HG03442 (cell line): ENCODE data around the gene TPBGL.

Experiments used
- ATAC-seq: cut with Tn5 transposase; IDR thresholded peaks from one replicate; pipeline ENCODE4 v1.9.1; 2021; ENCODE audit warnings: mild to moderate bottlenecking, moderate library complexity; ENCODE audit not compliant: unreplicated experiment

The TPBGL gene

GRCh38 chr11:75245356-75246005 is 4.9 kb downstream of the TPBGL start:
- no peak for ATAC-seq

DNA sequence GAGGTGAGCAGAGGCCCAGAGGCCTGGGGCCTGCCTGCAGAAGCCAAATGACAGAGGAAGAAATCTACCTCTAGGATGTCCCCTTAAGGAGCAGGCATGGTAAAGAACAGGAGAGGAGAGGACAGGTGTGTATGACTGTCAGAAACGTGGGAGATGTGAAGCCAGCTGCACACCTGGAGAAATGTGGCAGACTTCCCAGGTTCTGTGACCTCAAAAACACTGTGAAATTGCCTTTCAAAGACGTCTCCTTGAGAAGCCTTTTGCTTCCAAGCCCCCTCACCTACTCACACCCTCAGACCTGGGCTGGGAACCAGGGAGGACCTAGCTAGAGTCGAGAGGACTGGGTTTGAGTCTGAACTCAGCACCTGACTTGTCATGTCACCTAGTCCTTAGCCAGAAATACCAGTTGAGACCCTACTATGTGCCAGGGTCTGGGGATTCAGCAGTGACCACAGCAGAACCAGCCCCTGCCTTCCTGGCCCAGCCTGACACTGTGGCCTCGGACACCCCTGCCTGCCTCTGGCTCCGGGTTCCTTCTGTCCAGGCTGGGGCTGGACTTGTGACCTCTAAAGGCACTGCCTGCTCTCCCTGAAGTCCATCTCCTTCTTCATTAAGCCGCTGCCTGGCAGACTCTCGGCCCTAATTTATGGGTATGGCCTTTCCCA is 5.6 kb downstream of the TPBGL start:
- ATAC-seq, result no peak

- no peak for ATAC-seq
These were observed 6.2 kb downstream of the TPBGL start for GRCh38 chr11:75246671-75247350.

DNA sequence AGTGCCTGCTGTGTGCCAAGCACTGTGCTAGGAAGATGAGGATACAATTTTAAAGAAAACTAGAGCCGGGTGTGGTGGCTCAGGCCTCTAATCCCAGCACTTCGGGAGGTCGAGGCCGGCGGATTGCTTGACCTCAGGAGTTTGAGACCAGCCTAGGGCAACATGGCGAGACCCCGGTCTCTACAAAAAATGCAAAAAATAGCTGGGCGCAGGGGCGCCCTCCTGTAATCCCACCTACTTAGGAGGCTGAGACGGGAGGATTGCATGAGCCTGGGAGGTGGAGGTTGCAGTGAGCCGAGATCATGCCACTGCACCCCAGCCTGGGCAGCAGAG is 8.3 kb downstream of the TPBGL start:
- ATAC-seq, result no peak

DNA sequence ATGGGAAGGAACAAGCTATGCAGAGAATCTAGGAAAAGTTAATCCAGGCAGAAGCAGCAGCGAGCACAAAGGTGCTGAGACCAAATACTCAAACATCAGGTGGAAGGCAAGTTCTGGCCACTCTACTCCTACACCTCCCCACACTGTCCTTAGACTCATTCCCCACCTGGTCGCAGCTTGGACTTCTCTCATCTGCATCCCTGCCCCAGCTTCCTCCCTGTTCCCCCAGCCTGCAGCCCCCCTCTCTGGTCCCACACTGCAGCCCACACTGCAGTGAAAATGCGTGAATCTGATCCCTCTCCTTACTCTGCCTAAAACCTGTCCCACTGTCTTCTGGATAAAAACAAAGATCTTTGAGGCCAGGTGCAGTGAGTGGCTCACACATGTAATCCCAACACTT is 9.1 kb downstream of the TPBGL start:
- no peak for ATAC-seq

DNA sequence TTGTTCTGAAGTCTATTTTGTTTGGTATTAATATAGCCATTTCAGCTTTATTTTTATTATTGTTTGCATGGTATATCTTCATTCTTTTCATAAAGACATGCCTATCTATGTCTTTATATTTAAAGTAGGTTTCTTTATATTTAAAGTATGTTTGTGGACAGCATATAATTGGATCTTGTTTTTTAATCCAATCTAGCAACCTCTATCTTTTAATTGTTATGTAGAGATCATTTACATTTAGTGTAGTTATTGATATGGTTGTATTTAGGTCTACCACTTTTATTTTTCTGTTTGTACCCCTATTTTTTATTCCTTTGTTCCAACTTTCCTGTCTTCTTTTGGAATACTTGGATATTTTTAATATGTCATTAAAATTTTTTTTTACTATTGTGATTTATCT is 13.8 kb downstream of the TPBGL start:
- no peak for ATAC-seq

GRCh38 chr11:75260396-75261170 is 20.0 kb downstream of the TPBGL start:
- no peak for ATAC-seq

DNA sequence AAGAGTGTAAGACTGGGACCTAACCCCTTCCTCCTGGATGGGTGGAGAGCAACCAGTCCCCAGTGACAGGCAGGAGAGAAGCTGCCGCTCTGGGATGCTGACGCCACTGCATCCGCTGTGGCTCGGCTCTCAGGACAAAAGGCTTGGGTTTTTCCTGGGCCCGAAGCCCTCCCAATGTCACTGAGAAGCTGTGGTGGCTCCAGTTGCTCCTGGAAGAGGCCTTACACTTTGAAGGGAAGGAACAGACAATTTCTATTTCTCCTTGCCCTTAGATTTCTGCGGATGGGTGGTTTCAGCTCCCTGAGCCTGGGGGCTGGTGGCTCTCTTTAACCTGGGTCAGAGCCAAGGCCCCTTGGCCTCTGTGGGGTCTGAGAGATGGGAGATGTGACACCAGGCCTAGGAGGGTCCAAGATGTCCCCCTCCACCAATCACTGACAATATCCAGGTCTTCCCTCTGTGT is 21.4 kb downstream of the TPBGL start:
- no peak for ATAC-seq

DNA sequence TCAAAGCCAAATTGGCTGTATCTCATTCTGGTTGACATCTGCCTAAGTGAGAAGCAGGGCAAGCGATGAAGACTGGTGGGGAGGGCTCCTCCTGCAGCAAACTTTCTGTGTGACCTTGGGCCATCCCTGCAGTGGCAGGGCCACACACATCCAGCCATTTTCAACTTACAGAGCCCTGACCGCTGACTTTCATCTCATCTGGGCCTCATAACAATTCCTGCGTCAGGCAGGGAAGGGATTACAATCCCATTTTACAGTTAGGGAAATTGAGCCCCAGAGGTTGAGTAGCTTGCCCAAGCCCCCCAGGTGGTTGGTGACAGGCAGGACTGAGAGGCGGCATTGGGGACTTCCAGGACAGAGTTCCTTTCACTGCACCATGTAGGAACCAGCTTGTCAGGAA is 21.9 kb downstream of the TPBGL start:
- ATAC-seq, result no peak

DNA sequence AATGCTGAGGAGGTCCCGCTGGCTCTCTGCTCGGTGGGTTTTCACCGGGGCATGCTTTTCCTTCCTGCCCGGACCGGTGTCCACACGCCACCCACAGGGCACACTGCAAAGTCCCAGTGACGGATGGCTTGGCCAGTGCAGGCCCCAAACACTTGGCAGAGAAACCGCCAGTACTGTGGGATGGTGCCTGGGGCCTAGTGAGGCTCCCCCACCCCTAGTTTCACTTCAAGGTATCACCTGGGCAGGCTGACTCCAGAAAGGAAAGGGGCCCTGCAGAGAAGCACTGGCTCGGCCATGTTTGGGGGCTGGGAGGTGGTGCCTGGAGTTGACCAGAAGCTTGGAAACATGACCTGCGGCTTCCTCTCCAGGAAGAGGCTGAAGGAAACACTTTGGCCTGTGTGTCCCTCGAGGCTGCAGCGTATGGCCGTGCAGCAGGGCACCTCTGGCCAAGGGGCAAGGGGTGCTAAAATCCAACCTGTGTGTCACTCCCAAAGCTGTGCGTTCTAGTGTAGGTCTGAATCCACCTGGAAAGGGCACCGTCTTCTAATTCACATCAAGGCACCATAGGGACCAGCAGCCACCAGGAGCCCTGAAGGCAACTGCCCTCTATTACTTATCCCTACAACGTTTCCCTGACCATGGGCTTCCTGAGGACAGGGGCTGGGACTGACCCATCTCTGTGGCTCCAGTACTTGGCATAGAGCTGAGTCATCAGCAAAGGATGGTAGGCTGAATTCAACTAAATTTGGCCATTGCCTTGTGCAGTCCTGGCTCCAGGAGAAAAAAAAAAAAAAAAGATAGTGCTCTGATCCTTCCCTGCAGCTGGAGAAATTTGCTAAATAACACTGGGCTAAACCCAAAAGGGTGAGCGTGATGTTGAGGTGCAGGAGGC is 22.6 kb downstream of the TPBGL start:
- ATAC-seq, result no peak

- no peak for ATAC-seq
These were observed 23.4 kb downstream of the TPBGL start for GRCh38 chr11:75263944-75264349.

GRCh38 chr11:75264356-75264755 is 23.8 kb downstream of the TPBGL start:
- no peak for ATAC-seq

- ATAC-seq, result no peak
These were observed 24.4 kb downstream of the TPBGL start for GRCh38 chr11:75264971-75265370.

DNA sequence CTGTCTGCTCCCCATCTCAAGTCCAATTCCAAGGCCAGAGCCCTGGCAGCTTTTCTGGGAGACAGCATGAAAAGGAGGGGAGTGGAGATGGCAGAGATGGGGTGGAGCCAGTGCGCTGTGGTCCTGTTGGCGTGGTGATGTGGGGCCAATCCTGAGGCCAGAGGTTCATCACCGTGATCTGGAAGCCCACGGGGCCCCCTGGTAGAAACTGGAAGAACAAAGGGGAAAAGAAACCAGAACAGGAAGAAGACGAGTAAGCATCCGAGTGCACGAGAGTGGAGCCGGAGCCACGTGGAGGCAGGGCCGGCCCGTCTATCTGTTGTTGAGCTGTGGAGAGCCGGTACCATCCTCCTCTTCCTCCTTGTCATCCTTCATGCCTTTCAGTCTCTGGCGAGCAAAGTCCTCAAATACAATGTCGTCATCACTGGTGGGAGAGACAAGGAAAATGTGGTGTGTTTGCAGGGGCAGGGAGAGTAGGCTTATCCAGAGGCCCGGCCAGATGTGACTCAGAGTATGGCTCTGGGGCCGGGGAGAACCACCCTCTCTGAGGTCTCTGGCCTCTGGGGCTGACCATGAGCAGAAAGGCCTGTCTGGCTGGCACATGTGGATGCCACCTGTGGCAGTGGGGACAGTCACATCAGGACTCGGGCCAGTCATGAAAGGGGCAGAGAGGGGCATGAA is 25.4 kb downstream of the TPBGL start:
- no peak for ATAC-seq

- ATAC-seq, result no peak
These were observed 26.8 kb downstream of the TPBGL start for GRCh38 chr11:75267171-75267970.

- ATAC-seq, result no peak
These were observed 28.2 kb downstream of the TPBGL start for GRCh38 chr11:75268626-75269366.

DNA sequence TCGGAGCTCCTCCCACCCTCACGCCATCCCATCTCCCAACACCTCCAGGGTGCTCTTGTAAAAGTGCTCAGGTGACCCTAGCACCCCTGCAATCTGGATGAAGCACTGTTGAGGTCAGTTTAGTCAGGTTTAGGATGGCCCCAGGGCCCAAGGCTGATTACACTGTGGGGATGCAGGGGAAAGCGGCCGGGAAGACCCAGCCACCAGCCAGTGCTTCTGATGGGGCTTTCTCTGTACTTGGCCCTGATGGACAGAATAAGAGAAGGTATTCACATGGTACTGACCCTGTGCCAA is 28.7 kb downstream of the TPBGL start:
- ATAC-seq, result no peak

DNA sequence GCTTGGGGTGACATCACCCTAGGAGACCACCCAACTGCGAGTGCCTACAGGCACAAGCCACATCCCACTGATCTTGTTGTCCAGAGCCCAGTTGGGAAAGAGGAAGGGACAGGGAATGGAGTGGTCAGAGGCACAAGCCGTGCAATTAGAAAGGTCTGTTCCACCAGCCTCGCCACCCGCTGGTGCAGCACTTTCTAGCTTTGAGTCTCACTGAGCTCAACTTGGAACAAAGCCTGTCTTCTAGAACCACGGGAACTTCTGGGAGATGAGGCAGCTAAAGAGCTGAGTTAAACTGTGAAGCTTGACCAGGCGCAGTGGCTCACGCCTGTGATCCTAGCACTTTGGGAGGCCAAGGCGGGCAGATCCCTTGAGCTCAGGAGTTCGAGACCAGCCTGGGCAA is 29.3 kb downstream of the TPBGL start:
- ATAC-seq, result no peak
